Kidney (tissue), 14 donors: ENCODE measurements around the gene ATP2A3. TPM values are rescaled to one million over a fixed set of nuclear protein-coding genes. Genes with fewer than 3 reads are reported as not detected.

Experiments used
- DNase-seq, 5 donors: peaks; one replicate each; pipeline ENCODE4 v3.0.0-alpha.2; 2013 to 2020
- FAIRE-seq: peaks from 2 replicates; lab custom pipeline; 2012; peaks lifted over from hg19 to GRCh38; lab: Jason Lieb, UNC
- H3K27ac ChIP-seq, 2 donors: one replicate each; pipeline ENCODE4 v1.7.0; 2013; ENCODE audit warnings: low read depth in 2 of 2, low read length in 2 of 2, inconsistent platforms in 1 of 2
- H3K27me3 ChIP-seq: one replicate; pipeline ENCODE4 v1.7.1; 2013; ENCODE audit warnings: low read length, inconsistent platforms; ENCODE audit not compliant: control insufficient read depth, insufficient read depth
- H3K36me3 ChIP-seq, 3 donors: one replicate each; pipeline versions ENCODE4 v1.7.0 to v1.7.1; 2013; ENCODE audit warnings: low read length in 3 of 3, control low read depth in 1 of 3, inconsistent platforms in 1 of 3; ENCODE audit not compliant: insufficient read depth in 3 of 3, control insufficient read depth in 2 of 3
- H3K4me1 ChIP-seq, 3 donors: one replicate each; pipeline versions ENCODE4 v1.7.0 to v1.7.1; 2013; ENCODE audit warnings: low read length in 3 of 3, inconsistent platforms in 1 of 3, low read depth in 1 of 3; ENCODE audit not compliant: control insufficient read depth in 2 of 3, insufficient read depth in 2 of 3
- H3K4me3 ChIP-seq, 3 donors: one replicate each; pipeline versions ENCODE4 v1.7.0 to v1.8.1; 2013; ENCODE audit warnings: low read length in 3 of 3, control low read depth in 1 of 3, inconsistent platforms in 1 of 3
- H3K9ac ChIP-seq, 3 donors: one replicate each; pipeline versions ENCODE4 v1.7.0 to v1.7.1; 2013; ENCODE audit warnings: low read length in 3 of 3, control low read depth in 1 of 3, inconsistent platforms in 1 of 3
- H3K9me3 ChIP-seq, 3 donors: one replicate each; pipeline versions ENCODE4 v1.7.0 to v1.7.1; 2013; ENCODE audit warnings: low read length in 3 of 3, control low read depth in 1 of 3, inconsistent platforms in 1 of 3; ENCODE audit not compliant: control insufficient read depth in 2 of 3, insufficient read depth in 1 of 3
- CTCF ChIP-seq: IDR thresholded peaks from 3 replicates; pipeline ENCODE4 v1.5.1; 2012; ENCODE audit warnings: mild to moderate bottlenecking, moderate library complexity, borderline replicate concordance; ENCODE audit not compliant: insufficient read depth; ENCODE audit errors: extremely low read depth
- intact Hi-C: fragments of 100-400 bp; cut with DNase I; formaldehyde crosslinking; loops from one replicate; pipeline ENCODE4 v1.11.1; 2022
- polyA plus RNA-seq: library from polyadenylated mRNA; stranded (reverse); fragments of 350-450 nt; fragmentation: Illumina TruSeq; extraction: RNeasy Lipid Tissue Mini Kit (QIAGEN cat#74804); gene quantifications from one replicate; pipeline ENCODE4 v1.2.3, GENCODE V29; 2014; ENCODE audit warnings: low read depth, low replicate concordance; ENCODE audit not compliant: insufficient read depth
- total RNA-seq: library from RNA; stranded (reverse); fragmentation: NEBNext Ultra II Directional; extraction: Animal tissue kit (Norgen Biotek cat#: 25700); gene quantifications from one replicate; pipeline ENCODE4 v1.2.1, GENCODE V29; 2021
- donor health status: control.
- donor health status: control.
- donor health status: control.
- donor health status: control.
- donor health status: control.
- donor health status: DM: yes; HTN: yes; CAD: no.
- donor health status: Normal renal cell carcinoma (clear cell type).

Gene ATP2A3
- total and polyA plus RNA-seq, 2 donors from 2014 or later = 9.4 to 52.1 TPM

- TF ChIP-seq CTCF = no peak
- Histone ChIP-seq H3K4me3 (peak overlapping the region in 1 of 3 donors; percentile 62), H3K9me3 (no peaks in the 10 kb centered on the region), H3K9ac (no peak overlapping the region), H3K4me1 (peaks cover 0 to 22% (median 13%) of the 10 kb centered on the region in 3 donors), H3K27me3 (peaks cover 4% of the 10 kb centered on the region), H3K27ac (peak overlapping the region; percentile 23 to 27), H3K36me3 (no peaks in the 10 kb centered on the region)
- no peak for FAIRE-seq
- DNase-seq = no peak
- intact Hi-C loops = no loop called here
Measured at GRCh38 chr17:3894188-3894587, 70.0 kb downstream of the ATP2A3 start.

DNA sequence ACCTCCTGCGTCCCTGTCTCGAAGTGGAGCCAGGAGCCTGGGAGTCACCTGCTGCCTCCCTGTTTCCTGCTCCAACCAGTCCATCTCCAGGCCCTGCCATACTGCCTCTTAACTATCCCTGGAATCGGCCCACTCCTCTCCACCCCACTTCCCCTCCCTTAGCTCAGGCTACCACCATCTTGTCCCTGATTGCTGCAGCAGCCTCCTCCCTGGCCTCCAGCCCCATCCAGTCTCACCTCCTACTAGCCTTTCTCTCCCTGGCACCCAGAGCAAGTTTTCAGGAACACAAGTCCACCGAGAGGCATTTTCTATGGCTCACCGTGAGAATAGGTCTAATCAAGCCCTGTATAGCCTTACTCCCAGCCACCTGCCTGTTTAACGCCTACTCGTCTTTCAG, 70.5 kb downstream of the ATP2A3 start:
- Histone ChIP-seq H3K9ac (peak overlapping the region in 2 of 3 donors; percentile 10 to 22), H3K4me3 (peak overlapping the region in 2 of 3 donors; percentile 45 to 62), H3K4me1 (peaks cover 0 to 25% (median 13%) of the 10 kb centered on the region in 3 donors), H3K36me3 (no peaks in the 10 kb centered on the region), H3K27ac (peak overlapping the region; percentile 27 to 70), H3K9me3 (no peaks in the 10 kb centered on the region), H3K27me3 (peaks cover 4% of the 10 kb centered on the region)
- intact Hi-C loops = no loop called here
- TF ChIP-seq CTCF = no peak
- no peak for FAIRE-seq
- no peak for DNase-seq

DNA sequence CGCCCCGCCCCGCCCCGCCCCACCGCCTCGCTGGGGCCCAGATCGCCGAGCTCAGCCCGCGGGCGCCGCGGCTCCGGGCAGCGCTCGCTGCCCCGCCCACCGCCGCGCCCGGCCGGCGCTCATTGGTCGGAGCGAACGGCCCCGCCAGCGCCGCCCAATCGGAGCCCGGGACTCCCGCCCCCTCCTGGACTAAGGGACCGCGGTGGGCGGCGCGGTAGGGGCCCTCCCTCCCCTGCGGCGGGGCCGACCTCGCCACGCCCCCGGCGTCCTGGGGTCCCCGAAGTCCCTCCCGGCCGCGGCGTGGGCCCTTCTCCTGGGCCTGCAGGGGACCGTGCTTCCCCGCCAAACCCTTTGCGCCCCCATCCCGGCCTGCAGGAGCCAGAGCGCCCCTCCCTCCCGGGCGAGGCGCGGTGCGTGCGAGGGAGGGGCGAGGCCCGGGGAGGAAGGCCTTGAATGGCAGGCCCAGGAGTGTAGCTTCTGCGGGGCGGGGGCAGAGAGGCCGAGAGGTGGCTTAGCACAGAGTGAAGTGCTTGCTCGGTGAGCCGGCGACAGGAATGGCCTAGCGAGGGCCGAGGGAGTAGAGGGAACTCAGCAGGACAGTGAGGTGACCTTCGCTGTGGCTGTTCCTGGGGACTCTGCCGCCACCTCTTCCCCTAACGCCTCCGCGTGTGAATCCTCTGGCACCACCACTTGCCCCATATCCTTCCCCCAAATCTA, 71.1 kb downstream of the ATP2A3 start, which contains the start of gene CAMKK1:
TSS of gene CAMKK1 (minus strand) at position 51 of the 717 bp plus-strand sequence. CDS start 7,366 bp downstream, outside the sequence.
- peak within 1 kb of the TSS; percentile 11 to 62 (median 45) for H3K4me3 ChIP-seq
- H3K36me3 ChIP-seq = no peaks in the 10 kb centered on the region
- intact Hi-C loops = no loop called here
- peaks cover 4% of the 10 kb centered on the region for H3K27me3 ChIP-seq
- peak within 1 kb of the TSS; percentile 43 to 70 for H3K27ac ChIP-seq
- H3K9ac ChIP-seq = peak within 1 kb of the TSS in 2 of 3 donors; percentile 10 to 22
- peaks cover 0 to 28% (median 13%) of the 10 kb centered on the region in 3 donors for H3K4me1 ChIP-seq
- H3K9me3 ChIP-seq = no peaks in the 10 kb centered on the region
- TF ChIP-seq CTCF = no peak
- DNase-seq = peak; percentile 85 to 96 (median 90)
- FAIRE-seq = no peak
